OCI-LY1 (cell line): ENCODE data around the gene ACADM.
"Not testable (repeated sequence)": the region's sequence is repeated elsewhere in the genome, so short reads cannot be mapped to it uniquely, and the experiment has no call there.

Source experiments
- H2AFZ ChIP-seq: fragments of 200-600 bp; sonication (generic), shearing (Covaris generic); 2 replicates; pipeline ENCODE4 v1.6.0; 2014; ENCODE audit warnings: antibody characterized with exemption, mild to moderate bottlenecking, low read length
- H3F3A ChIP-seq: fragments of 200-600 bp; sonication (generic), shearing (Covaris generic); 2 replicates; pipeline ENCODE4 v1.6.0; 2014; ENCODE audit warnings: mild to moderate bottlenecking, antibody characterized with exemption, low read length, moderate library complexity; ENCODE audit not compliant: insufficient read depth
- H3K27ac ChIP-seq: fragments of 200-600 bp; sonication (generic); 2 replicates; pipeline ENCODE4 v1.5.1; 2014; ENCODE audit warnings: low read length, mixed run types, mild to moderate bottlenecking, low read depth; ENCODE audit not compliant: poor library complexity, severe bottlenecking
- H3K27me3 ChIP-seq: fragments of 200-600 bp; sonication (generic); 2 replicates; pipeline ENCODE4 v1.6.0; 2014; ENCODE audit warnings: antibody characterized with exemption, mild to moderate bottlenecking, low read length, moderate library complexity; ENCODE audit not compliant: insufficient read depth
- H3K36me3 ChIP-seq: fragments of 200-600 bp; sonication (generic); 2 replicates; pipeline ENCODE4 v1.6.1; 2014; ENCODE audit warnings: mild to moderate bottlenecking, antibody characterized with exemption, low read length, moderate library complexity, mixed read lengths; ENCODE audit not compliant: insufficient read depth
- H3K4me1 ChIP-seq: fragments of 200-600 bp; sonication (generic); 2 replicates; pipeline ENCODE4 v1.5.1; 2014; ENCODE audit warnings: mild to moderate bottlenecking, low read length, moderate library complexity; ENCODE audit not compliant: insufficient read depth, severe bottlenecking
- H3K4me2 ChIP-seq: fragments of 200-600 bp; sonication (generic), shearing (Covaris generic); 2 replicates; pipeline ENCODE4 v1.6.1; 2014; ENCODE audit warnings: low read length
- H3K4me3 ChIP-seq: fragments of 200-600 bp; sonication (generic); 2 replicates; pipeline ENCODE4 v1.5.1; 2014; ENCODE audit warnings: low read length, low read depth, mild to moderate bottlenecking, mixed read lengths; ENCODE audit not compliant: poor library complexity, severe bottlenecking
- H3K79me2 ChIP-seq: fragments of 200-600 bp; shearing (Covaris generic); 2 replicates; pipeline ENCODE4 v1.6.1; 2016; ENCODE audit warnings: mixed run types, low read length, mixed read lengths; ENCODE audit not compliant: insufficient read depth
- H3K9ac ChIP-seq: fragments of 200-600 bp; sonication (generic), shearing (Covaris generic); 2 replicates; pipeline ENCODE4 v1.6.1; 2014; ENCODE audit warnings: mild to moderate bottlenecking, low read length, mixed read lengths
- H3K9me2 ChIP-seq: fragments of 200-600 bp; sonication (generic), shearing (Covaris generic); 2 replicates; pipeline ENCODE4 v1.6.1; 2014; ENCODE audit warnings: low read depth, mild to moderate bottlenecking, low read length, mixed read lengths
- H3K9me3 ChIP-seq: fragments of 200-600 bp; shearing (Covaris generic); 2 replicates; pipeline ENCODE4 v1.6.1; 2014; ENCODE audit warnings: low read length, mixed read lengths
- H4K20me1 ChIP-seq: fragments of 200-600 bp; sonication (generic), shearing (Covaris generic); 2 replicates; pipeline ENCODE4 v1.6.0; 2016; ENCODE audit warnings: mild to moderate bottlenecking, low read length; ENCODE audit not compliant: insufficient read depth
- CTCF ChIP-seq: fragments of 200-600 bp; sonication (generic), shearing (Covaris generic); IDR thresholded peaks from 2 replicates; pipeline ENCODE4 v1.5.1; 2017; ENCODE audit warnings: mild to moderate bottlenecking, antibody characterized with exemption, low read length, moderate library complexity, mixed read lengths
- EZH2 ChIP-seq: fragments of 200-600 bp; sonication (generic), shearing (Covaris generic); IDR thresholded peaks from 2 replicates; pipeline ENCODE4 v1.8.0; 2017; ENCODE audit warnings: borderline replicate concordance, mixed run types, mild to moderate bottlenecking, antibody characterized with exemption, low read length, moderate library complexity, mixed read lengths

ACADM gene

DNA sequence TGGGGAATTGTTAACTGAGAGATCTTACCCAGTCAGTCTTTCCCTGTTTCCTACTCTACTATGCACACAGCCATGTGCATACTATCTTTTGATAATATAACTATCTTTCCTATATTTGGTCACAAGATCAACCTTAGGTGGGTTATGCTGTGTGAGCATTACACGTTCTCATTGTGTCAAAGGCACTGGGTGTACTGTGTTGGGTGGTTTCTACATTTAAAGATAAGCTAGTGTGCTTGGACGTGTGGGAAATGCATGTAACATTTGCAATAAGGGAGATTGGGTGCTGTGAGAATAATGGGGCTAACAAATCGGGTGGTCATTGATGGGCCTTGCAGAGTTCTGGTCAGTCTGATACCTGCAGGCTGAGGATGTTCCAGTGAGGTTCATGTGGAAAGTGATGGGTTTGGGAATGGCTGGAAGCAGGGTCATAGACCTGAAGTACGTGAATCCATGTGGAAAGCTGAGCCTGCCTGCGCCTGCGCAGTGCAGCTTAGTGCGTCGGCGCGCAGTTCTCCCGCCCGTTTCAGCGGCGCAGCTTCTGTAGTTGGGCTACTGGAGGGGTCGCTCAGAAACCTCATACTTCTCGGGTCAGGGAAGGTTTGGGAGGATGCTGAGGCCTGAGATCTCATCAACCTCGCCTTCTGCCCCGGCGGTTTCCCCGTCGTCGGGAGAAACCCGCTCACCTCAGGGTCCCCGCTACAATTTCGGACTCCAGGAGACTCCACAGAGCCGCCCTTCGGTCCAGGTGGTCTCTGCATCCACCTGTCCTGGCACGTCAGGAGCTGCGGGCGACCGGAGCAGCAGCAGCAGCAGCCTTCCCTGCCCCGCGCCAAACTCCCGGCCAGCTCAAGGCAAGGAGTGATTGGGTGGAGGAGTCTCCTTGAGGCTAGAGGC is 72.1 kb downstream of the ACADM start, which contains the start of gene MSH4:
TSS of gene MSH4 (plus strand) at position 507 of the 897 bp plus-strand sequence. CDS start at position 611, 104 bp downstream.
- peaks cover 17% of the 10 kb centered on the region; the same call in 1 of the 2 replicates for H3F3A ChIP-seq
- no peaks in the 10 kb centered on the region for H4K20me1 ChIP-seq

GRCh38 chr1:75797273-75797588 is 72.7 kb downstream of the ACADM start:
- peaks cover 49% of the 10 kb centered on the region for H3K36me3 ChIP-seq
- TF ChIP-seq EZH2 = no peak
- no peak for TF ChIP-seq CTCF
- H3K4me2 ChIP-seq = no peak overlapping the region
- no peaks in the 10 kb centered on the region for H3K27me3 ChIP-seq
- H3K27ac ChIP-seq = no peak overlapping the region
- H3K4me1 ChIP-seq = no peaks in the 10 kb centered on the region
- H3F3A ChIP-seq = peaks cover 17% of the 10 kb centered on the region; the same call in 1 of the 2 replicates
- no peak overlapping the region for H2AFZ ChIP-seq
- no peak overlapping the region for H3K9ac ChIP-seq
- H4K20me1 ChIP-seq = no peaks in the 10 kb centered on the region
- no peak overlapping the region for H3K4me3 ChIP-seq
- H3K9me3 ChIP-seq = no peaks in the 10 kb centered on the region
- no peaks in the 10 kb centered on the region for H3K9me2 ChIP-seq
- H3K79me2 ChIP-seq = no peaks in the 10 kb centered on the region

More for the DNA sequence above, 72.1 kb downstream of the ACADM start, which contains the start of gene MSH4:
- Histone ChIP-seq H3K36me3 (peaks cover 55% of the 10 kb centered on the region), H3K9me3 (no peaks in the 10 kb centered on the region), H3K9me2 (no peaks in the 10 kb centered on the region), H3K27me3 (no peaks in the 10 kb centered on the region), H3K4me2 (no peak within 1 kb of the TSS), H3K27ac (no peak within 1 kb of the TSS), H3K9ac (no peak within 1 kb of the TSS), H2AFZ (no peak within 1 kb of the TSS), H3K4me3 (no peak within 1 kb of the TSS), H3K4me1 (peaks cover 5% of the 10 kb centered on the region), H3K79me2 (no peaks in the 10 kb centered on the region)
- TF ChIP-seq CTCF (no peak), EZH2 (no peak)

DNA sequence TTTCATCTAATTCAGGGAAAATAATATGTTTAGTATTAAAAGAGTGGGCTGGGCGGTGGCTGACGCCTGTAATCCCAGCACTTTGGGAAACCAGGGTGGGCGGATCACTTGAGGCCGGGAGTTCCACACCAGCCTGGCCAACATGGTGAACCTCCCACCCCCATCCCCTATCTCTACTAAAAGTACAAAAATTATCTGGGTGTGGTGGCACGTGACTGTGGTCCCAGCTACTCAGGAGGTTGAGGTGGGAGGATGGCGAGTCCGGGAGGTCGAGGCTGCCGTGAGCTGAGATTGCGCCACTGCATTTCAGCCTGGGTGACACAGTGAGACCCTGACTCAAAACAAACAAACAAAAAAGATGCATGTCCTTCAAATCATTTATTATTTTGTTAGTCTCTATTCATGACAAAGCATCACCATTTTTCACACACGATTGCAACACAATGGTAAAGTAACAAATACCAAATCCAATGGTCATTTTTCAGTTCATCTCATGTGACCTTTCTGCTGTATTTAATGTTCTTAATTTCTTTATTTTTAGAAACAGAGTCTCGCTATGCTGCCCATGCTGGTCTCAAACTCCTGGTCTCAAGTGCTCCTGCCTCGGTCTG is 73.2 kb downstream of the ACADM start:
- TF ChIP-seq CTCF (no peak), EZH2 (no peak)
- Histone ChIP-seq H3F3A (peaks cover 17% of the 10 kb centered on the region; the same call in 1 of the 2 replicates), H3K9me2 (no peaks in the 10 kb centered on the region)

GRCh38 chr1:75801480-75801879 is 77.0 kb downstream of the ACADM start:
- not testable (repeated sequence) for H4K20me1 ChIP-seq, H3K9ac ChIP-seq, H3K27ac ChIP-seq, H3K79me2 ChIP-seq, H3K9me3 ChIP-seq, H3K9me2 ChIP-seq, H3K4me1 ChIP-seq, H2AFZ ChIP-seq, H3K27me3 ChIP-seq, H3K4me3 ChIP-seq, H3K4me2 ChIP-seq, H3K36me3 ChIP-seq
- H3F3A ChIP-seq = peaks cover 12% of the 10 kb centered on the region; the same call in 1 of the 2 replicates

More for the DNA sequence above, 73.2 kb downstream of the ACADM start:
- Histone ChIP-seq H3K4me1 (no peaks in the 10 kb centered on the region), H4K20me1 (no peaks in the 10 kb centered on the region), H3K27ac (no peak overlapping the region), H3K9me3 (no peaks in the 10 kb centered on the region), H3K4me3 (no peak overlapping the region), H3K27me3 (no peaks in the 10 kb centered on the region), H3K36me3 (peaks cover 45% of the 10 kb centered on the region), H2AFZ (no peak overlapping the region), H3K79me2 (no peaks in the 10 kb centered on the region), H3K4me2 (no peak overlapping the region), H3K9ac (no peak overlapping the region)
